Upper lobe of left lung (tissue), 4 donors: Measurements from ENCODE around the gene RPL28.

Experiments
- CTCF ChIP-seq, 6 experiments: fragments of 450-650 bp in 4 of 6; fragments of 200-600 bp in 2 of 6; sonication (generic) in 2 of 6; IDR thresholded peaks; one replicate each; pipeline ENCODE4 v1.5.1; 2016 to 2019; ENCODE audit warnings: antibody characterized with exemption in 6 of 6
- EP300 ChIP-seq, 4 donors: sonication (generic); formaldehyde crosslinking; IDR thresholded peaks; one replicate each; pipeline ENCODE4 v1.5.1; 2017; ENCODE audit warnings: antibody characterized with exemption in 4 of 4, control low read depth in 2 of 4
- POLR2A ChIP-seq, 4 donors: fragments of 450-650 bp; IDR thresholded peaks; one replicate each; pipeline ENCODE4 v1.5.1; 2016 to 2017; ENCODE audit warnings: antibody characterized with exemption in 4 of 4, mild to moderate bottlenecking in 2 of 4
- POLR2AphosphoS5 ChIP-seq, 2 donors: sonication (generic); formaldehyde crosslinking; IDR thresholded peaks; one replicate each; pipeline ENCODE4 v1.5.1; 2017; ENCODE audit warnings: antibody characterized with exemption in 2 of 2

DNA sequence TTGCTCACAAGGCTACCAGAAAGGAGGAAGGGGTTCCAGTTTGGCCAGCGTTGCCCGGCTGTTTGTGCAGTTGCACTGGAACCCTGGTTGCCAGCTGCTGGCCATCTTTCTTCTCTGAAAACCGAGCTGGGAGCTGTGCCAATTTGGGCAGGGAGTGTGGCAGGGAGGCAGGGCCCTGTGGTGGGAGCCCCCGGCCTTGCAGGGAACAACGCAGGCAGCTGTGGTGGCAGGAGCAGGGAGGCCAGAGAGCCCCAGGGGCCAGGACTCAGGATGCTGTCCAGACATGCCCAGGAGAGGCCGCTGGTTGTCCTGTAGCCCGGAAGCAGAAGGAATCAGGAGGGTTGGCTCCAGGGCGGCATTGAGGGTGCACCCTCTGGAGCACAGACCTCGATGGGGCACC lies 41.3 kb upstream of the RPL28 start:
- TF ChIP-seq CTCF (IDR thresholded peaks at IDR 0.05) (no peak), EP300 (IDR thresholded peaks at IDR 0.05) (no peak), POLR2A (IDR thresholded peaks at IDR 0.05) (no peak), POLR2AphosphoS5 (IDR thresholded peaks at IDR 0.05) (no peak)
